HUES48 (cell line): ENCODE measurements around the gene STPG3.

Experiments used
- H3K27ac ChIP-seq: one replicate; pipeline ENCODE4 v1.7.0; 2013; ENCODE audit warnings: low read depth, low read length, inconsistent platforms
- H3K27me3 ChIP-seq: 2 replicates; pipeline ENCODE4 v1.6.1; 2013; ENCODE audit warnings: mild to moderate bottlenecking, low read length; ENCODE audit not compliant: control insufficient read depth, insufficient read depth
- H3K36me3 ChIP-seq: 2 replicates; pipeline ENCODE4 v1.6.1; 2013; ENCODE audit warnings: low read length; ENCODE audit not compliant: control insufficient read depth, insufficient read depth
- H3K4me1 ChIP-seq: 2 replicates; pipeline ENCODE4 v1.6.1; 2013; ENCODE audit warnings: mild to moderate bottlenecking, low read length; ENCODE audit not compliant: control insufficient read depth, insufficient read depth
- H3K4me3 ChIP-seq: 2 replicates; pipeline ENCODE4 v1.5.1; 2013; ENCODE audit warnings: mild to moderate bottlenecking, low read depth, low read length
- H3K9ac ChIP-seq: 2 replicates; pipeline ENCODE4 v1.6.1; 2013; ENCODE audit warnings: mild to moderate bottlenecking, low read depth, low read length, moderate library complexity
- H3K9me3 ChIP-seq: 2 replicates; pipeline ENCODE4 v1.6.1; 2013; ENCODE audit warnings: low read length; ENCODE audit not compliant: control insufficient read depth, insufficient read depth

The STPG3 gene

GRCh38 chr9:137223078-137223970 is 27.8 kb upstream of the STPG3 start:
- peaks cover 3% of the 10 kb centered on the region; the same call in 1 of the 2 replicates for H3K4me1 ChIP-seq
- H3K9me3 ChIP-seq, result no peaks in the 10 kb centered on the region
- peak overlapping the region; percentile 94 for H3K4me3 ChIP-seq
- H3K36me3 ChIP-seq, result no peaks in the 10 kb centered on the region; the same call in 1 of the 2 replicates
- peaks cover 5% of the 10 kb centered on the region for H3K27me3 ChIP-seq
- peak overlapping the region; percentile 83 for H3K27ac ChIP-seq
- peak overlapping the region; percentile 70 for H3K9ac ChIP-seq

- peaks cover 5% of the 10 kb centered on the region for H3K27me3 ChIP-seq
- H3K9ac ChIP-seq, result peak within 1 kb of the TSS; percentile 70
- H3K4me1 ChIP-seq, result peaks cover 3% of the 10 kb centered on the region; the same call in 1 of the 2 replicates
- H3K36me3 ChIP-seq, result no peaks in the 10 kb centered on the region
- H3K27ac ChIP-seq, result peak within 1 kb of the TSS; percentile 83
- peak within 1 kb of the TSS; percentile 94 for H3K4me3 ChIP-seq
- no peaks in the 10 kb centered on the region for H3K9me3 ChIP-seq
Measured at GRCh38 chr9:137224830-137225694, 26.0 kb upstream of the STPG3 start, which contains the start of gene CYSRT1. Gene CYSRT1, plus strand, starts transcription at chr9:137225174. Its CDS starts 448 bp downstream, at chr9:137225622.

- H3K4me3 ChIP-seq, result no peak overlapping the region
- peaks cover 3% of the 10 kb centered on the region; the same call in 1 of the 2 replicates for H3K4me1 ChIP-seq
- H3K27ac ChIP-seq, result no peak overlapping the region
- H3K9me3 ChIP-seq, result no peaks in the 10 kb centered on the region
- H3K9ac ChIP-seq, result no peak overlapping the region
- H3K27me3 ChIP-seq, result peaks cover 5% of the 10 kb centered on the region
- H3K36me3 ChIP-seq, result no peaks in the 10 kb centered on the region
Measured at GRCh38 chr9:137225699-137226331, 25.3 kb upstream of the STPG3 start.

GRCh38 chr9:137226338-137227053 is 24.6 kb upstream of the STPG3 start:
- Histone ChIP-seq H3K4me1 (peaks cover 3% of the 10 kb centered on the region; the same call in 1 of the 2 replicates), H3K4me3 (no peak overlapping the region), H3K27ac (no peak overlapping the region), H3K9ac (no peak overlapping the region), H3K27me3 (peaks cover 5% of the 10 kb centered on the region), H3K36me3 (no peaks in the 10 kb centered on the region), H3K9me3 (no peaks in the 10 kb centered on the region)

- no peak within 1 kb of the TSS for H3K27ac ChIP-seq
- H3K27me3 ChIP-seq, result peaks cover 5% of the 10 kb centered on the region
- H3K4me1 ChIP-seq, result peaks cover 3% of the 10 kb centered on the region; the same call in 1 of the 2 replicates
- H3K9ac ChIP-seq, result no peak within 1 kb of the TSS
- H3K9me3 ChIP-seq, result no peaks in the 10 kb centered on the region
- no peak within 1 kb of the TSS for H3K4me3 ChIP-seq
- H3K36me3 ChIP-seq, result no peaks in the 10 kb centered on the region
Measured at GRCh38 chr9:137227054-137227852, 23.8 kb upstream of the STPG3 start, which contains the start of gene RNF224. Gene RNF224, plus strand, starts transcription at chr9:137227502. Its CDS starts 834 bp downstream, at chr9:137228336.

- no peaks in the 10 kb centered on the region for H3K36me3 ChIP-seq
- no peaks in the 10 kb centered on the region for H3K27me3 ChIP-seq
- peaks cover 3% of the 10 kb centered on the region; the same call in 1 of the 2 replicates for H3K4me1 ChIP-seq
- no peaks in the 10 kb centered on the region for H3K9me3 ChIP-seq
- no peak overlapping the region for H3K4me3 ChIP-seq
- H3K27ac ChIP-seq, result no peak overlapping the region
- no peak overlapping the region for H3K9ac ChIP-seq
Measured at GRCh38 chr9:137227853-137228505, 23.1 kb upstream of the STPG3 start.

GRCh38 chr9:137228506-137228967 is 22.5 kb upstream of the STPG3 start:
- H3K9me3 ChIP-seq, result no peaks in the 10 kb centered on the region
- H3K36me3 ChIP-seq, result no peaks in the 10 kb centered on the region
- no peaks in the 10 kb centered on the region for H3K27me3 ChIP-seq
- peaks cover 3% of the 10 kb centered on the region; the same call in 1 of the 2 replicates for H3K4me1 ChIP-seq
- no peak overlapping the region for H3K9ac ChIP-seq
- H3K4me3 ChIP-seq, result no peak overlapping the region
- no peak overlapping the region for H3K27ac ChIP-seq

- no peak overlapping the region for H3K9ac ChIP-seq
Measured at GRCh38 chr9:137228968-137229896, 21.9 kb upstream of the STPG3 start.

More at GRCh38 chr9:137228968-137229896, 21.9 kb upstream of the STPG3 start:
- Histone ChIP-seq H3K27me3 (no peaks in the 10 kb centered on the region), H3K27ac (no peak overlapping the region), H3K4me3 (no peak overlapping the region), H3K4me1 (no peaks in the 10 kb centered on the region), H3K9me3 (no peaks in the 10 kb centered on the region), H3K36me3 (no peaks in the 10 kb centered on the region)
